ENCODE measurements around the gene KCNJ16. TPM values are rescaled to one million over a fixed set of nuclear protein-coding genes. Genes with fewer than 3 reads are reported as not detected.

KCNJ16 gene
- total and polyA plus RNA-seq, 4 donors, result 0.31 to 3.3 (median 0.67) TPM

DNA sequence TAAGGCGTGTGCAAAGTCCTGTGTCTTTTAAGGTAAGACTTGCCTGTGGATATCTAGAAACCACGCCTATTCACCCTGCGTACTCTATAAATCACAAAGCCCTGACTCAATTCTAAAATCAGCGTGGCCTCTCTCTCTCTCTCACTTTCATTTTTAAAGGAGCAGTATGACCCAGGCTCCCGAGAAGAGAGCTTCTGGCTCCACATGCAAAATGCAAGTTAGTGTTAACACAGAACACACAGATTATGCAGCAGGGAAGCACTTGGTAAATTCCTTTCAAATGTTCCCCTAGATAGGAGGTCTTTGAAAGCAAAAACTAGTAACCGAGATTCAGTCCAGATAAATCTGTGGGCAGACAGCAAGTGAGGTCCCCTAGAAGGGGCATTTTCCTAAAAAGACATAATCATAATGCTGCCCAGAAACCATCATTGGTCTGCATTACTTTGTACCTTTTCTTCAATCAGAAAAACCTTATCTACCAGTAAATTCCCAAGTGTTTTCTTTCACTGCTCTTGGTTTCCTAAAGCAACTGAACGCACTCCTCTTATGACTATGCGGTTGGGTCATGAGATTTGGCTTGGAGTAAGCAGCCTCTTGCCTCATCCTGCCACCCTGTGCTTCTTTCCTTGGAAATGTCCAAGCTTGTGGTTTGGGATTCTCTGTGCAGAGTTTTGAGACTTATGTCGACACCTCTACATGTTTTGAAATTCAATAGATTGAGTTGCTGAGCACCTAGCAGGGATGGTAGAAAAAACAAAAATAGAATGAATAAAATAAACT, 62.6 kb downstream of the KCNJ16 start:
- TF ChIP-seq, protein P1, sequence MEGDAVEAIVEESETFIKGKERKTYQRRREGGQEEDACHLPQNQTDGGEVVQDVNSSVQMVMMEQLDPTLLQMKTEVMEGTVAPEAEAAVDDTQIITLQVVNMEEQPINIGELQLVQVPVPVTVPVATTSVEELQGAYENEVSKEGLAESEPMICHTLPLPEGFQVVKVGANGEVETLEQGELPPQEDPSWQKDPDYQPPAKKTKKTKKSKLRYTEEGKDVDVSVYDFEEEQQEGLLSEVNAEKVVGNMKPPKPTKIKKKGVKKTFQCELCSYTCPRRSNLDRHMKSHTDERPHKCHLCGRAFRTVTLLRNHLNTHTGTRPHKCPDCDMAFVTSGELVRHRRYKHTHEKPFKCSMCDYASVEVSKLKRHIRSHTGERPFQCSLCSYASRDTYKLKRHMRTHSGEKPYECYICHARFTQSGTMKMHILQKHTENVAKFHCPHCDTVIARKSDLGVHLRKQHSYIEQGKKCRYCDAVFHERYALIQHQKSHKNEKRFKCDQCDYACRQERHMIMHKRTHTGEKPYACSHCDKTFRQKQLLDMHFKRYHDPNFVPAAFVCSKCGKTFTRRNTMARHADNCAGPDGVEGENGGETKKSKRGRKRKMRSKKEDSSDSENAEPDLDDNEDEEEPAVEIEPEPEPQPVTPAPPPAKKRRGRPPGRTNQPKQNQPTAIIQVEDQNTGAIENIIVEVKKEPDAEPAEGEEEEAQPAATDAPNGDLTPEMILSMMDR (IDR thresholded peaks at IDR 0.05; ENCODE audit: low read depth, low read length, missing input control), result no peak
- Histone ChIP-seq H3K9me3 (ENCODE audit: control insufficient read depth in 4 of 4, low read length in 3 of 4) (peaks cover 0 to under 1% (median 0%) of the 10 kb centered on the region in 4 donors), H3K27me3 (ENCODE audit: control insufficient read depth in 4 of 4, insufficient read depth in 4 of 4, low read length in 3 of 4) (no peaks in the 10 kb centered on the region), H3K9ac (ENCODE audit: low read depth in 1 of 2, low read length in 2 of 2) (no peak overlapping the region), H3K4me1 (ENCODE audit: control insufficient read depth in 4 of 4, insufficient read depth in 4 of 4, low read length in 3 of 4) (peaks cover 0 to 3% (median 0%) of the 10 kb centered on the region in 4 donors), H3K36me3 (ENCODE audit: control insufficient read depth in 4 of 4, insufficient read depth in 3 of 4, low read depth in 1 of 4, low read length in 3 of 4) (no peaks in the 10 kb centered on the region), H3K4me3 (ENCODE audit: low read depth in 1 of 3, low read length in 3 of 3) (peak overlapping the region in 1 of 3 donors; percentile 4), H3K27ac (ENCODE audit: low read depth in 1 of 2, low read length in 2 of 2) (no peak overlapping the region)
- WGBS, result 29% methylated on average over 9 of the region's 9 CpGs
- no peak for DNase-seq (ENCODE audit: low spot score)

DNA sequence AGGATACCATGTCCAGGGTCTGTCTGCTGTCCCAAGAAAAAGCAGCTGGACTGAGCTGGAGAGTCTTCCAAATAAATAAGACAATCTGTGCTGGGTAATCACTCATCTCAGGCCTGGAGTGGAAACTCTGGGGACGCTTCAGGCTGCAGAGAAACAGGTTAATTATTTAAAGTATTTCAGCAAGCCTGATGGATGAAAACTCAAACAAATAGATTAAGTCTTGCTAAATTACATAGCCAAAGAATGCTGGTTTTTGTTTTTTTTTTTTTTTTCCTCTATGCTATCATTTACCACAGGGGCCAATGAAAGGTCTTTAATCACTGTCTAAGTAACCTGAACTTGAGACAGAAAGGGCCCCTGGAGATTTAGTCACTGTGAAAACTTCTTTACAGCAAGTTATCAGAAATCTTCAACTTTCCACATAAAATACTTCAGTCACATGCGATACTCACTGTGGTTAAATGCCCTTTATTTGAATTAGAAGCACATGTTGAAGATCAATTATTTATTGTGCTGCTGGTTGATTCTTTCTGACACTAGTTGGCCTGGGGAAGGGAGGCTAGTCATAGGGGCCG, 63.4 kb downstream of the KCNJ16 start:
- TF ChIP-seq, protein P2, sequence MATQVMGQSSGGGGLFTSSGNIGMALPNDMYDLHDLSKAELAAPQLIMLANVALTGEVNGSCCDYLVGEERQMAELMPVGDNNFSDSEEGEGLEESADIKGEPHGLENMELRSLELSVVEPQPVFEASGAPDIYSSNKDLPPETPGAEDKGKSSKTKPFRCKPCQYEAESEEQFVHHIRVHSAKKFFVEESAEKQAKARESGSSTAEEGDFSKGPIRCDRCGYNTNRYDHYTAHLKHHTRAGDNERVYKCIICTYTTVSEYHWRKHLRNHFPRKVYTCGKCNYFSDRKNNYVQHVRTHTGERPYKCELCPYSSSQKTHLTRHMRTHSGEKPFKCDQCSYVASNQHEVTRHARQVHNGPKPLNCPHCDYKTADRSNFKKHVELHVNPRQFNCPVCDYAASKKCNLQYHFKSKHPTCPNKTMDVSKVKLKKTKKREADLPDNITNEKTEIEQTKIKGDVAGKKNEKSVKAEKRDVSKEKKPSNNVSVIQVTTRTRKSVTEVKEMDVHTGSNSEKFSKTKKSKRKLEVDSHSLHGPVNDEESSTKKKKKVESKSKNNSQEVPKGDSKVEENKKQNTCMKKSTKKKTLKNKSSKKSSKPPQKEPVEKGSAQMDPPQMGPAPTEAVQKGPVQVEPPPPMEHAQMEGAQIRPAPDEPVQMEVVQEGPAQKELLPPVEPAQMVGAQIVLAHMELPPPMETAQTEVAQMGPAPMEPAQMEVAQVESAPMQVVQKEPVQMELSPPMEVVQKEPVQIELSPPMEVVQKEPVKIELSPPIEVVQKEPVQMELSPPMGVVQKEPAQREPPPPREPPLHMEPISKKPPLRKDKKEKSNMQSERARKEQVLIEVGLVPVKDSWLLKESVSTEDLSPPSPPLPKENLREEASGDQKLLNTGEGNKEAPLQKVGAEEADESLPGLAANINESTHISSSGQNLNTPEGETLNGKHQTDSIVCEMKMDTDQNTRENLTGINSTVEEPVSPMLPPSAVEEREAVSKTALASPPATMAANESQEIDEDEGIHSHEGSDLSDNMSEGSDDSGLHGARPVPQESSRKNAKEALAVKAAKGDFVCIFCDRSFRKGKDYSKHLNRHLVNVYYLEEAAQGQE (IDR thresholded peaks at IDR 0.05), result no peak
- TF ChIP-seq, protein P3, sequence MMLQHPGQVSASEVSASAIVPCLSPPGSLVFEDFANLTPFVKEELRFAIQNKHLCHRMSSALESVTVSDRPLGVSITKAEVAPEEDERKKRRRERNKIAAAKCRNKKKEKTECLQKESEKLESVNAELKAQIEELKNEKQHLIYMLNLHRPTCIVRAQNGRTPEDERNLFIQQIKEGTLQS (IDR thresholded peaks at IDR 0.05), result no peak
- no peak for TF ChIP-seq RAD21 (IDR thresholded peaks at IDR 0.05)
- TF ChIP-seq TAF1 (conservative IDR thresholded peaks at IDR 0.05), result no peak
- no peak for TF ChIP-seq JUND (IDR thresholded peaks at IDR 0.05)
- no peak for TF ChIP-seq FOXA2 (IDR thresholded peaks at IDR 0.05)
- TF ChIP-seq HNF4G (IDR thresholded peaks at IDR 0.05), result no peak
- no peak for TF ChIP-seq GABPA (IDR thresholded peaks at IDR 0.05 in 1 of 2, conservative IDR thresholded peaks at IDR 0.05 in 1 of 2)
- H3K9me3 ChIP-seq (ENCODE audit: control insufficient read depth in 4 of 4, low read length in 3 of 4), result no peaks in the 10 kb centered on the region
- no peak overlapping the region for H3K27ac ChIP-seq (ENCODE audit: low read depth in 1 of 2, low read length in 2 of 2)
- DNase-seq (ENCODE audit: low spot score), result no peak
- H3K27me3 ChIP-seq (ENCODE audit: control insufficient read depth in 4 of 4, insufficient read depth in 4 of 4, low read length in 3 of 4), result no peaks in the 10 kb centered on the region
- 90% methylated on average over 3 of the region's 3 CpGs for WGBS
- H3K4me3 ChIP-seq (ENCODE audit: low read depth in 1 of 3, low read length in 3 of 3), result no peak overlapping the region
- H3K4me1 ChIP-seq (ENCODE audit: control insufficient read depth in 4 of 4, insufficient read depth in 4 of 4, low read length in 3 of 4), result peaks cover 0 to 3% (median 0%) of the 10 kb centered on the region in 4 donors
- no peak overlapping the region for H3K9ac ChIP-seq (ENCODE audit: low read depth in 1 of 2, low read length in 2 of 2)
- no peaks in the 10 kb centered on the region for H3K36me3 ChIP-seq (ENCODE audit: control insufficient read depth in 4 of 4, insufficient read depth in 3 of 4, low read depth in 1 of 4, low read length in 3 of 4)

DNA sequence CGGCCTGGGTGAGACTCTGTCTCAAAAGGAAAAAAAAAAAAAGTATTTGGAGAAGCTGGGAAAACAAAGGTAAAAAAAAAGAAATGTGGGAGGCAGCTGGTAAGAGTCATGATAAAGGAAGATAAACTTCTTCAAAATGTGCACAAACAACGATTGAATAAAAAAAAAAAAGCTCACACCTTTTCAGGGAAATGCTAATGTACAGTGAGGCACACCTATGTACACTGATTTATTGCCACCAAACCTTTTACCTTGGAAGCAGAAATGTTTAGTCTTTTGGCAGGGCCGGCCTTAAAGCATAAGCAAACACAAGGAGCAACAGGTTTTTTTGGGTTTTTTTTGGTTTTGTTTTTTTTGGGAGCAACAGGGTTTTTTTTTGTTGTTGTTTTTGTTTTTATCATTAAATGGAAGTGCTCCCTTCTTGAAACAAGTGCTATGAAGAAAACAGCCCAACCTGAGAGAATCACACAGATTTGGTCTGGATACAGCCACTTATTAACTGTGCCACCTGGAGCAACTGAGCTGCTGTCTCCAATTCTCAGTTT, 64.5 kb downstream of the KCNJ16 start:
- Histone ChIP-seq H3K27ac (ENCODE audit: low read depth in 1 of 2, low read length in 2 of 2) (no peak overlapping the region), H3K9me3 (ENCODE audit: control insufficient read depth in 4 of 4, low read length in 3 of 4) (no peaks in the 10 kb centered on the region), H3K4me1 (ENCODE audit: control insufficient read depth in 4 of 4, insufficient read depth in 4 of 4, low read length in 3 of 4) (peaks cover 0 to 3% (median 0%) of the 10 kb centered on the region in 4 donors), H3K9ac (ENCODE audit: low read depth in 1 of 2, low read length in 2 of 2) (no peak overlapping the region), H3K27me3 (ENCODE audit: control insufficient read depth in 4 of 4, insufficient read depth in 4 of 4, low read length in 3 of 4) (peaks cover 0 to 1% (median 0%) of the 10 kb centered on the region in 4 donors), H3K36me3 (ENCODE audit: control insufficient read depth in 4 of 4, insufficient read depth in 3 of 4, low read depth in 1 of 4, low read length in 3 of 4) (no peaks in the 10 kb centered on the region), H3K4me3 (ENCODE audit: low read depth in 1 of 3, low read length in 3 of 3) (no peak overlapping the region)
- no peak for DNase-seq (ENCODE audit: low spot score)
- WGBS, result 65% methylated on average over 3 of the region's 3 CpGs
- TF ChIP-seq NR2F2 (IDR thresholded peaks at IDR 0.05) (no peak), JUND (IDR thresholded peaks at IDR 0.05) (no peak), SP1 (IDR thresholded peaks at IDR 0.05) (no peak), FOXA1 (IDR thresholded peaks at IDR 0.05) (no peak), FOXA2 (IDR thresholded peaks at IDR 0.05) (no peak), TAF1 (conservative IDR thresholded peaks at IDR 0.05) (no peak), RAD21 (IDR thresholded peaks at IDR 0.05) (no peak)
- TF ChIP-seq, protein P4, sequence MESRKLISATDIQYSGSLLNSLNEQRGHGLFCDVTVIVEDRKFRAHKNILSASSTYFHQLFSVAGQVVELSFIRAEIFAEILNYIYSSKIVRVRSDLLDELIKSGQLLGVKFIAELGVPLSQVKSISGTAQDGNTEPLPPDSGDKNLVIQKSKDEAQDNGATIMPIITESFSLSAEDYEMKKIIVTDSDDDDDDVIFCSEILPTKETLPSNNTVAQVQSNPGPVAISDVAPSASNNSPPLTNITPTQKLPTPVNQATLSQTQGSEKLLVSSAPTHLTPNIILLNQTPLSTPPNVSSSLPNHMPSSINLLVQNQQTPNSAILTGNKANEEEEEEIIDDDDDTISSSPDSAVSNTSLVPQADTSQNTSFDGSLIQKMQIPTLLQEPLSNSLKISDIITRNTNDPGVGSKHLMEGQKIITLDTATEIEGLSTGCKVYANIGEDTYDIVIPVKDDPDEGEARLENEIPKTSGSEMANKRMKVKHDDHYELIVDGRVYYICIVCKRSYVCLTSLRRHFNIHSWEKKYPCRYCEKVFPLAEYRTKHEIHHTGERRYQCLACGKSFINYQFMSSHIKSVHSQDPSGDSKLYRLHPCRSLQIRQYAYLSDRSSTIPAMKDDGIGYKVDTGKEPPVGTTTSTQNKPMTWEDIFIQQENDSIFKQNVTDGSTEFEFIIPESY (IDR thresholded peaks at IDR 0.05), result no peak
- TF ChIP-seq, protein P3 (IDR thresholded peaks at IDR 0.05), result no peak
- TF ChIP-seq, protein P1 (IDR thresholded peaks at IDR 0.05; ENCODE audit: low read depth, low read length, missing input control), result no peak
- TF ChIP-seq, protein P5, sequence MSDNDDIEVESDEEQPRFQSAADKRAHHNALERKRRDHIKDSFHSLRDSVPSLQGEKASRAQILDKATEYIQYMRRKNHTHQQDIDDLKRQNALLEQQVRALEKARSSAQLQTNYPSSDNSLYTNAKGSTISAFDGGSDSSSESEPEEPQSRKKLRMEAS (IDR thresholded peaks at IDR 0.05), result no peak
